ENCODE measurements around the gene TMEM151B.

TMEM151B gene

DNA sequence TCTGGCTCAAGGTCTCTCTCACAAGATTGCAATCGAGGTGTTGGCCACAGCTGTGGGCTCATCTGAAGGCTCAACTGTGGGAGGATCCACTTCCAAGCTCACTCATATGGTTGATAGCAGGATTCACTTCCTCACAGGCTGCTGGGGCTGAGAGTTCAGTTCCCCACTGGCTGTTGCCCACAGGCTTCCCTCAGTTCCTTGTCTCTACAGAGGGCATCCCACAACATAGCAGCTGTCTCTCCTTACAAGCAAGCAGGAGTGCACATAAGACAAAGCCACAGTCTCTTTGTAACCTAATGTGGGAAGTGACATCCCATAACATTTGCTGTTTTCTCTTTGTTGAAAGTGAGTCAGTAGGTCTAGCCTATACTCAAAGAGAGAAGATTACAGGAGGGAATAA, 86.2 kb downstream of the TMEM151B start:
- H3K9ac ChIP-seq (ENCODE audit: low read depth, low read length, poor library complexity, severe bottlenecking) = no peak overlapping the region
- no peak overlapping the region for H3K4me3 ChIP-seq (ENCODE audit: low read length, poor library complexity, severe bottlenecking)
- H3K79me2 ChIP-seq (ENCODE audit: insufficient read depth, low read length) = no peaks in the 10 kb centered on the region
- no peaks in the 10 kb centered on the region for H3K27me3 ChIP-seq (ENCODE audit: insufficient read depth, low read length, poor library complexity, severe bottlenecking)
- H3K9me2 ChIP-seq (replicated peaks; ENCODE audit: low read depth, low read length) = no peaks in the 10 kb centered on the region
- H3K4me2 ChIP-seq (ENCODE audit: low read depth, low read length, poor library complexity, severe bottlenecking) = no peak overlapping the region
- no peaks in the 10 kb centered on the region for H3K9me3 ChIP-seq (ENCODE audit: insufficient read depth, low read depth, low read length)
- H2AFZ ChIP-seq (ENCODE audit: low read length) = no peak overlapping the region
- H3K36me3 ChIP-seq (ENCODE audit: insufficient read depth, low read length) = no peaks in the 10 kb centered on the region
- no peaks in the 10 kb centered on the region for H4K20me1 ChIP-seq (ENCODE audit: insufficient read depth, low read length, poor library complexity, severe bottlenecking)
- H3K4me1 ChIP-seq (ENCODE audit: insufficient read depth, low read length, poor library complexity, severe bottlenecking) = no peaks in the 10 kb centered on the region
- TF ChIP-seq, protein P1, sequence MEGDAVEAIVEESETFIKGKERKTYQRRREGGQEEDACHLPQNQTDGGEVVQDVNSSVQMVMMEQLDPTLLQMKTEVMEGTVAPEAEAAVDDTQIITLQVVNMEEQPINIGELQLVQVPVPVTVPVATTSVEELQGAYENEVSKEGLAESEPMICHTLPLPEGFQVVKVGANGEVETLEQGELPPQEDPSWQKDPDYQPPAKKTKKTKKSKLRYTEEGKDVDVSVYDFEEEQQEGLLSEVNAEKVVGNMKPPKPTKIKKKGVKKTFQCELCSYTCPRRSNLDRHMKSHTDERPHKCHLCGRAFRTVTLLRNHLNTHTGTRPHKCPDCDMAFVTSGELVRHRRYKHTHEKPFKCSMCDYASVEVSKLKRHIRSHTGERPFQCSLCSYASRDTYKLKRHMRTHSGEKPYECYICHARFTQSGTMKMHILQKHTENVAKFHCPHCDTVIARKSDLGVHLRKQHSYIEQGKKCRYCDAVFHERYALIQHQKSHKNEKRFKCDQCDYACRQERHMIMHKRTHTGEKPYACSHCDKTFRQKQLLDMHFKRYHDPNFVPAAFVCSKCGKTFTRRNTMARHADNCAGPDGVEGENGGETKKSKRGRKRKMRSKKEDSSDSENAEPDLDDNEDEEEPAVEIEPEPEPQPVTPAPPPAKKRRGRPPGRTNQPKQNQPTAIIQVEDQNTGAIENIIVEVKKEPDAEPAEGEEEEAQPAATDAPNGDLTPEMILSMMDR (conservative IDR thresholded peaks at IDR 0.05; ENCODE audit: low read length) = no peak
- no peak for TF ChIP-seq EZH2phosphoT487 (IDR thresholded peaks at IDR 0.05; ENCODE audit: borderline replicate concordance)
- H3F3A ChIP-seq (ENCODE audit: low read depth) = no peaks in the 10 kb centered on the region

Measured in Loucy (cell line).